GM19240 (cell line): ENCODE results near the gene KRTAP5-7.
"Not testable (repeated sequence)": the region's sequence is repeated elsewhere in the genome, so short reads cannot be mapped to it uniquely, and the experiment has no call there.

Experiments used
- DNase-seq: peaks from one replicate; pipeline ENCODE4 v3.0.0; 2011; ENCODE audit warnings: low spot score; ENCODE audit not compliant: insufficient read length

Gene KRTAP5-7

GRCh38 chr11:71526796-71527575 is at the start of gene KRTAP5-7:
TSS of gene KRTAP5-7 (plus strand) at chr11:71527267. CDS start at chr11:71527301, 34 bp downstream.
- DNase-seq = not testable (repeated sequence)

- no peak for DNase-seq
Observed at GRCh38 chr11:71477641-71478527, 49.2 kb upstream of the KRTAP5-7 start.

- no peak for DNase-seq
Observed at GRCh38 chr11:71478528-71478840, 48.6 kb upstream of the KRTAP5-7 start.

- DNase-seq = no peak
Observed at GRCh38 chr11:71481101-71481960, 45.7 kb upstream of the KRTAP5-7 start.

GRCh38 chr11:71482216-71482615 is 44.9 kb upstream of the KRTAP5-7 start:
- DNase-seq = no peak

GRCh38 chr11:71482746-71483364 is 44.2 kb upstream of the KRTAP5-7 start:
- DNase-seq = no peak

- DNase-seq = no peak
Observed at GRCh38 chr11:71483692-71484091, 43.4 kb upstream of the KRTAP5-7 start.

GRCh38 chr11:71484248-71485062 is 42.6 kb upstream of the KRTAP5-7 start:
- no peak for DNase-seq

GRCh38 chr11:71485063-71485399 is 42.0 kb upstream of the KRTAP5-7 start:
- no peak for DNase-seq

GRCh38 chr11:71485466-71485865 is 41.6 kb upstream of the KRTAP5-7 start:
- no peak for DNase-seq

- DNase-seq = no peak
Observed at GRCh38 chr11:71486320-71486719, 40.7 kb upstream of the KRTAP5-7 start.

GRCh38 chr11:71488681-71489270 is 38.3 kb upstream of the KRTAP5-7 start:
- no peak for DNase-seq

- DNase-seq = peak; percentile 35
Observed at GRCh38 chr11:71489311-71490043, 37.6 kb upstream of the KRTAP5-7 start.

- no peak for DNase-seq
Observed at GRCh38 chr11:71490044-71490730, 36.9 kb upstream of the KRTAP5-7 start.

GRCh38 chr11:71490731-71491390 is 36.2 kb upstream of the KRTAP5-7 start:
- DNase-seq = no peak

GRCh38 chr11:71491531-71491930 is 35.5 kb upstream of the KRTAP5-7 start:
- DNase-seq = no peak

GRCh38 chr11:71491940-71492339 is 35.1 kb upstream of the KRTAP5-7 start:
- DNase-seq = no peak
